Body of pancreas (tissue), 4 donors: Measurements from ENCODE around the gene PLVAP.

Source experiments
- CTCF ChIP-seq, 7 experiments: fragments of 450-650 bp in 4 of 7; fragments of 200-600 bp in 3 of 7; sonication (generic) in 3 of 7; IDR thresholded peaks; one replicate each; pipeline ENCODE4 v1.5.1; 2016 to 2019; ENCODE audit warnings: antibody characterized with exemption in 7 of 7
- POLR2A ChIP-seq, 3 donors: fragments of 450-650 bp; IDR thresholded peaks; one replicate each; pipeline ENCODE4 v1.6.1; 2016; ENCODE audit warnings: antibody characterized with exemption in 3 of 3, mild to moderate bottlenecking in 2 of 3

GRCh38 chr19:17390665-17391370, 13.7 kb upstream of the PLVAP start:
- TF ChIP-seq CTCF (IDR thresholded peaks at IDR 0.05) (peak; percentile 50 to 84 (median 54)), POLR2A (IDR thresholded peaks at IDR 0.05) (no peak)
